ENCODE results near the gene CLDN10. TPM values are rescaled to one million over a fixed set of nuclear protein-coding genes. Genes with fewer than 3 reads are reported as not detected.

The CLDN10 gene
- total and polyA plus RNA-seq, 2 donors (not counting 1 experiment from before 2014, with no cell fraction given): not detected

- no peaks in the 10 kb centered on the region for H3K79me2 ChIP-seq (ENCODE audit: control insufficient read depth, insufficient read depth, low read length)
- no peaks in the 10 kb centered on the region for H3K4me1 Mint-ChIP-seq
- H3K36me3 ChIP-seq (replicated peaks in 1 of 2; ENCODE audit: control extremely low read depth in 1 of 2, control insufficient read depth in 1 of 2, extremely low read depth in 1 of 2, insufficient read depth in 2 of 2, low read length in 1 of 2): no peaks in the 10 kb centered on the region
- DNase-seq (no peak), ATAC-seq (ENCODE audit: low read depth) (no peak)
- TF ChIP-seq CTCF (IDR thresholded peaks at IDR 0.05) (no peak), EZH2 (IDR thresholded peaks at IDR 0.05; ENCODE audit: borderline replicate concordance, insufficient read depth, low read depth, low read length, poor library complexity, severe bottlenecking) (no peak)
- no peak overlapping the region for H3K9ac ChIP-seq (ENCODE audit: low read length)
- no peaks in the 10 kb centered on the region for H3K9me3 ChIP-seq (ENCODE audit: control extremely low read depth in 1 of 3, control insufficient read depth in 2 of 3, insufficient read depth in 1 of 3, low read length in 2 of 3)
- H3K4me3 Mint-ChIP-seq: no peak overlapping the region
- POLR2A ChIA-PET: no interaction called here
- no peak overlapping the region for H3K27ac ChIP-seq (ENCODE audit: low read length in 2 of 2)
- no peaks in the 10 kb centered on the region for H3K9me3 Mint-ChIP-seq (ENCODE audit: insufficient read depth)
- intact Hi-C loops (cut with micrococcal nuclease): no loop called here
- CTCF ChIA-PET: no interaction called here
- H3K27me3 ChIP-seq (replicated peaks in 1 of 4; ENCODE audit: control extremely low read depth in 1 of 4, control insufficient read depth in 3 of 4, insufficient read depth in 4 of 4, low read length in 3 of 4): peaks cover 0 to 2% (median 0%) of the 10 kb centered on the region in 4 experiments
- H2AFZ ChIP-seq (ENCODE audit: insufficient read depth, low read depth, low read length, poor library complexity, severe bottlenecking): no peak overlapping the region
- no peak overlapping the region for H3K27ac Mint-ChIP-seq
- H3K27me3 Mint-ChIP-seq: peaks cover 7% of the 10 kb centered on the region
- H3K4me3 ChIP-seq (ENCODE audit: control extremely low read depth in 1 of 5, extremely low read depth in 1 of 5, insufficient read depth in 1 of 5, low read depth in 2 of 5, low read length in 4 of 5): no peak overlapping the region
- no peaks in the 10 kb centered on the region for H3K4me1 ChIP-seq (ENCODE audit: control insufficient read depth in 2 of 2, insufficient read depth in 2 of 2, low read length in 2 of 2)
- H3K4me2 ChIP-seq (replicated peaks; ENCODE audit: low read depth, low read length, poor library complexity, severe bottlenecking): no peak overlapping the region
- no peaks in the 10 kb centered on the region for H4K20me1 ChIP-seq (ENCODE audit: control insufficient read depth, insufficient read depth, low read length, poor library complexity, severe bottlenecking)
- no CpG with 5 or more reads among the region's 2 CpGs for WGBS (ENCODE audit: insufficient coverage)
These were observed 8.2 kb upstream of the CLDN10 start for GRCh38 chr13:95544293-95544692.

- no peak overlapping the region for H3K27ac ChIP-seq (ENCODE audit: low read length in 2 of 2)
- POLR2A ChIA-PET: no interaction called here
- intact Hi-C loops (cut with micrococcal nuclease): no loop called here
- H2AFZ ChIP-seq (ENCODE audit: insufficient read depth, low read depth, low read length, poor library complexity, severe bottlenecking): no peak overlapping the region
- no peak overlapping the region for H3K4me3 ChIP-seq (ENCODE audit: control extremely low read depth in 1 of 5, extremely low read depth in 1 of 5, insufficient read depth in 1 of 5, low read depth in 2 of 5, low read length in 4 of 5)
- H3K9me3 ChIP-seq (ENCODE audit: control extremely low read depth in 1 of 3, control insufficient read depth in 2 of 3, insufficient read depth in 1 of 3, low read length in 2 of 3): no peaks in the 10 kb centered on the region
- H3K79me2 ChIP-seq (ENCODE audit: control insufficient read depth, insufficient read depth, low read length): no peaks in the 10 kb centered on the region
- Mint-ChIP-seq H3K4me3 (no peak overlapping the region), H3K27me3 (peaks cover 24% of the 10 kb centered on the region), H3K9me3 (ENCODE audit: insufficient read depth) (no peaks in the 10 kb centered on the region), H3K4me1 (peaks cover 4% of the 10 kb centered on the region), H3K27ac (no peak overlapping the region)
- no peaks in the 10 kb centered on the region for H4K20me1 ChIP-seq (ENCODE audit: control insufficient read depth, insufficient read depth, low read length, poor library complexity, severe bottlenecking)
- CTCF ChIA-PET: no interaction called here
- no peak for DNase-seq
- ATAC-seq (ENCODE audit: low read depth): no peak
- no peak overlapping the region for H3K4me2 ChIP-seq (replicated peaks; ENCODE audit: low read depth, low read length, poor library complexity, severe bottlenecking)
- peaks cover 0 to 15% (median 11%) of the 10 kb centered on the region in 4 experiments for H3K27me3 ChIP-seq (replicated peaks in 1 of 4; ENCODE audit: control extremely low read depth in 1 of 4, control insufficient read depth in 3 of 4, insufficient read depth in 4 of 4, low read length in 3 of 4)
- TF ChIP-seq CTCF (IDR thresholded peaks at IDR 0.05): no peak
- no peak for TF ChIP-seq EZH2 (IDR thresholded peaks at IDR 0.05; ENCODE audit: borderline replicate concordance, insufficient read depth, low read depth, low read length, poor library complexity, severe bottlenecking)
- H3K36me3 ChIP-seq (replicated peaks in 1 of 2; ENCODE audit: control extremely low read depth in 1 of 2, control insufficient read depth in 1 of 2, extremely low read depth in 1 of 2, insufficient read depth in 2 of 2, low read length in 1 of 2): no peaks in the 10 kb centered on the region
- peaks cover 0 to 3% of the 10 kb centered on the region in 2 donors for H3K4me1 ChIP-seq (ENCODE audit: control insufficient read depth in 2 of 2, insufficient read depth in 2 of 2, low read length in 2 of 2)
- whole genome bisulfite sequencing (ENCODE audit: insufficient coverage): 73% methylated on average over 2 of the region's 3 CpGs
- H3K9ac ChIP-seq (ENCODE audit: low read length): no peak overlapping the region
These were observed 5.6 kb upstream of the CLDN10 start for GRCh38 chr13:95546919-95547318.

Data from B cell (primary cell).